ENCODE results near the gene JUND. TPM values are rescaled to one million over a fixed set of nuclear protein-coding genes. Genes with fewer than 3 reads are reported as not detected.

JUND gene
- total and polyA plus RNA-seq, 8 donors, result 43.1 to 232 (median 122) TPM

- TF ChIP-seq, protein P1, sequence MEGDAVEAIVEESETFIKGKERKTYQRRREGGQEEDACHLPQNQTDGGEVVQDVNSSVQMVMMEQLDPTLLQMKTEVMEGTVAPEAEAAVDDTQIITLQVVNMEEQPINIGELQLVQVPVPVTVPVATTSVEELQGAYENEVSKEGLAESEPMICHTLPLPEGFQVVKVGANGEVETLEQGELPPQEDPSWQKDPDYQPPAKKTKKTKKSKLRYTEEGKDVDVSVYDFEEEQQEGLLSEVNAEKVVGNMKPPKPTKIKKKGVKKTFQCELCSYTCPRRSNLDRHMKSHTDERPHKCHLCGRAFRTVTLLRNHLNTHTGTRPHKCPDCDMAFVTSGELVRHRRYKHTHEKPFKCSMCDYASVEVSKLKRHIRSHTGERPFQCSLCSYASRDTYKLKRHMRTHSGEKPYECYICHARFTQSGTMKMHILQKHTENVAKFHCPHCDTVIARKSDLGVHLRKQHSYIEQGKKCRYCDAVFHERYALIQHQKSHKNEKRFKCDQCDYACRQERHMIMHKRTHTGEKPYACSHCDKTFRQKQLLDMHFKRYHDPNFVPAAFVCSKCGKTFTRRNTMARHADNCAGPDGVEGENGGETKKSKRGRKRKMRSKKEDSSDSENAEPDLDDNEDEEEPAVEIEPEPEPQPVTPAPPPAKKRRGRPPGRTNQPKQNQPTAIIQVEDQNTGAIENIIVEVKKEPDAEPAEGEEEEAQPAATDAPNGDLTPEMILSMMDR (IDR thresholded peaks at IDR 0.05), result no peak
- Histone ChIP-seq H3K4me3 (no peak overlapping the region), H3K4me1 (peaks cover 10 to 33% of the 10 kb centered on the region in 2 donors), H3K27me3 (no peaks in the 10 kb centered on the region), H3K9me3 (no peaks in the 10 kb centered on the region), H3K27ac (peak overlapping the region in 1 of 2 donors; percentile 98), H3K36me3 (no peaks in the 10 kb centered on the region)
- DNase-seq (peak in 2 of 4 donors; percentile 26 to 83), ATAC-seq (no peak)
- intact Hi-C loops (cut with DNase I), result no loop called here
Measured at GRCh38 chr19:18294467-18294864, 13.0 kb upstream of the JUND start.

DNA sequence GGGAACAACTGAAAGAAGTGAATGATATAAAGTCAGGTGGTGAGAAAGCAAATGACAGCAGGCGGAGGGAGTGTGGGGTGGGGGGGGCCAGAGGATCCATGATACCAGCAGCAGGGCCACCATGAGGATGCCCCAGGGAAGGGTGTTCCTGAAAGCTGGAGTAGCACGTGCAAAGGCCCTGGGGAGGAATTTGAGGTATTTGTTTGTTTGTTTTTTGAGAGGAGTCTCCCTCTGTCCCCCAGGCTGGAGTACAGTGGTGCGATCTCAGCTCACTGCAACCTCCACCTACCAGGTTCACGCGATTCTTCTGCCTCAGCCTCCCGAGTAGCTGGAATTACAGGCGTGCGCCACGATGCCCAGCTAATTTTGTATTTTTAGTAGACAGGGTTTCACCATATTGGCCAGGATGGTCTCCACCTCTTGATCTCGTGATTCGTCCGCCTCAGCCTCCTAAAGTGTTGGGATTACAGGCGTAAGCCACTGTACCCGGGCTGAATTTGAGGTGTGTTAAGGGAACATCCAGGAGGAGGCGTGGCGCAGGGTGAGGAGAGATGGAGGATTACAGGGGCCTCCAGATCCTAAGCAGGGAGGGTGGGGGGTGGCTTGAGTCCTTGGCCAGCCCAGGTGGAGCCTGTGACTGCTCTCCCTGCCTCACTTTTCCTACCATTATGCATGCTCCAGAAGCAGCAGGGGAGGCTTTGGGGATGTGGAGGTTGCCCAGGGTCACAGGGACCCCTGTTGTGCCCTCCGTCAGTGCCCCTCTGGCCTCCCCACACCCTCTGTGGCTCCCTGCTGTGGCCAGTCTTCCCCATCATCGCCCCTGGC is 12.4 kb upstream of the JUND start:
- Histone ChIP-seq H3K27me3 (no peaks in the 10 kb centered on the region), H3K9me3 (no peaks in the 10 kb centered on the region), H3K4me1 (peaks cover 10 to 33% of the 10 kb centered on the region in 2 donors), H3K27ac (peak overlapping the region; percentile 98 to 100), H3K36me3 (no peaks in the 10 kb centered on the region), H3K4me3 (peak overlapping the region in 1 of 2 donors; percentile 74)
- DNase-seq (no peak), ATAC-seq (no peak)
- TF ChIP-seq, protein P1 (IDR thresholded peaks at IDR 0.05), result no peak
- intact Hi-C loops (cut with DNase I), result no loop called here

DNA sequence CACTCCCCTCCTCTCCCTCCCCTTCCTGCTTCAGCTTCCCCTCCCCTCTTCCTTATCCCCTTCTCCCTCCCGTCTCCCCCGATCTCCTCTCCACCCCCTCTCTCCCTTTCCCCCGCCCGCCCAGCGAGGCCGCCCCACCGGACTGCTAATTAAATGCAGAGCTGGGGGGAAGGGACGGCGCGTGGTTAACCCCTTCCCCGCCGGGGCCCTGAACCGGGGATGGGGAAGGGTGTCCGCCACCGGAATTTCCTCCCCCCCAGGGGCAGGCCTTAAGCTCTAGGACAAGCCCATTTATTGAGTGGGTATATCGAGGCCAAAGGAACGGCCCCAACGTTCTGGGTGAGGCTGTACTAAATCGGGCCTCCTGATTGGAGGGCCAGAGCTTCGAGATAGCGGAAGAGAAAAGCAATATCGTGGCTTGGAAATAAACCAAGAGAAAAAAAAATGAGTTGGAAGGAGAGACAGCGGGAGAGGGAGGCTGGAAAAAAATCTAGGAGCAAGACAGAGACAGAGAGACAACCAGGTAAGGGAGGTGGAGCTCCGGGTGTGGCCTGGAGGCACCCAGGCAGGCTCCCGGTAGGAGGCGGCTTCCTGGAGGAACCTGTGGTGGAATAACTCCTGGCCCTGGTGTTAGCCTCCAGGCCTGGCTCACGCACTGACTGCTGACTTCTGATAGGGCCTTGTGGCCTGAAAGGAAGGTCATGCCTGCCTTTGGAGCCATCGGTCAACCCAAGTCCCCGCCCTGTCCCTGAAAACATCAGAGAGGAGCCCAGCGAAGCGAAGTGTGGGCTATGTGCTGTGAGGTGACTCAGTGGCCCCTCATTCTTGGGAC is 11.6 kb upstream of the JUND start:
- ATAC-seq (peak; percentile 67), DNase-seq (peak in 3 of 4 donors; percentile 91 to 92 (median 91))
- H3K27me3 ChIP-seq, result no peaks in the 10 kb centered on the region
- peak overlapping the region; percentile 98 to 100 for H3K27ac ChIP-seq
- no peaks in the 10 kb centered on the region for H3K9me3 ChIP-seq
- TF ChIP-seq, protein P1 (IDR thresholded peaks at IDR 0.05), result no peak
- H3K4me3 ChIP-seq, result peak overlapping the region; percentile 53 to 74
- no peaks in the 10 kb centered on the region for H3K36me3 ChIP-seq
- peaks cover 10 to 33% of the 10 kb centered on the region in 2 donors for H3K4me1 ChIP-seq
- intact Hi-C loops (cut with DNase I), result no loop called here

- DNase-seq (no peak), ATAC-seq (no peak)
- Histone ChIP-seq H3K36me3 (no peaks in the 10 kb centered on the region), H3K27me3 (no peaks in the 10 kb centered on the region), H3K27ac (peak overlapping the region; percentile 98 to 100), H3K9me3 (no peaks in the 10 kb centered on the region), H3K4me1 (peaks cover 10 to 33% of the 10 kb centered on the region in 2 donors), H3K4me3 (peak overlapping the region; percentile 53 to 74)
- TF ChIP-seq, protein P1 (IDR thresholded peaks at IDR 0.05), result no peak
- intact Hi-C loops (cut with DNase I), result no loop called here
Measured at GRCh38 chr19:18292462-18292809, 11.0 kb upstream of the JUND start.
